HG03108 (cell line): ENCODE data around the gene DPH7.
"Not testable (repeated sequence)": the region's sequence is repeated elsewhere in the genome, so short reads cannot be mapped to it uniquely, and the experiment has no call there.

ENCODE experiments used
- ATAC-seq: cut with Tn5 transposase; IDR thresholded peaks from one replicate; pipeline ENCODE4 v1.9.1; 2021; ENCODE audit warnings: moderate library complexity; ENCODE audit not compliant: unreplicated experiment

DPH7 gene

DNA sequence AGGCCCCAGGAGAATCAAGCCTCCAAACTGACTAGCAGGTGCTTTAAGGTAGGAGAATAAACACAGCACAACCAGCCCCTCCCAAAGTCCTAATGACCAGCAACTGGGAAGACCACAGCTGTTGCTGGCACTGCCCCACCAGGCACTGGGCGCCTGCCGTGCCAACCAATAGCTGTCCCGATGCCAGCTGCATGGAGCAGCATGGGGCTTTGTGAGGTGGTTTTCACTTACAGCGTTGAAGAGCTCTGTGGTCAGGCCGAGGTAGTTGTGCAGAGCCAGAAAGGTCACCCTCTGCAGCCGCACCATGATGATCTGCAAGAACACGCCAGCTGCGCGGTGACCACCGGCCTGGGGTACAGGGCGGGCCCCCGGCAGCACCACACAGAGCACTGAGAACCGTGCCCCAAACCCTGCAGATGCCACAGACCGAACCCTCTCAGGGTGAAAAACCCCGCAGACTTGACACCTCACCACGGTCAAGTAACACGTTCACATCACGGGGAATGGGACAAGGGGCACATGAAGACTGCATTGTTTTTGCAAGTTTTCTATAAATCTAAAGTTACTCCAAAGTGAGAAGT, 57.2 kb downstream of the DPH7 start:
- ATAC-seq = no peak

- ATAC-seq = no peak
Observed at GRCh38 chr9:137520614-137521404, 57.9 kb downstream of the DPH7 start.

GRCh38 chr9:137519553-137519952, 59.2 kb downstream of the DPH7 start:
- ATAC-seq = no peak

- not testable (repeated sequence) for ATAC-seq
Observed at GRCh38 chr9:137518661-137519459, 59.9 kb downstream of the DPH7 start.

DNA sequence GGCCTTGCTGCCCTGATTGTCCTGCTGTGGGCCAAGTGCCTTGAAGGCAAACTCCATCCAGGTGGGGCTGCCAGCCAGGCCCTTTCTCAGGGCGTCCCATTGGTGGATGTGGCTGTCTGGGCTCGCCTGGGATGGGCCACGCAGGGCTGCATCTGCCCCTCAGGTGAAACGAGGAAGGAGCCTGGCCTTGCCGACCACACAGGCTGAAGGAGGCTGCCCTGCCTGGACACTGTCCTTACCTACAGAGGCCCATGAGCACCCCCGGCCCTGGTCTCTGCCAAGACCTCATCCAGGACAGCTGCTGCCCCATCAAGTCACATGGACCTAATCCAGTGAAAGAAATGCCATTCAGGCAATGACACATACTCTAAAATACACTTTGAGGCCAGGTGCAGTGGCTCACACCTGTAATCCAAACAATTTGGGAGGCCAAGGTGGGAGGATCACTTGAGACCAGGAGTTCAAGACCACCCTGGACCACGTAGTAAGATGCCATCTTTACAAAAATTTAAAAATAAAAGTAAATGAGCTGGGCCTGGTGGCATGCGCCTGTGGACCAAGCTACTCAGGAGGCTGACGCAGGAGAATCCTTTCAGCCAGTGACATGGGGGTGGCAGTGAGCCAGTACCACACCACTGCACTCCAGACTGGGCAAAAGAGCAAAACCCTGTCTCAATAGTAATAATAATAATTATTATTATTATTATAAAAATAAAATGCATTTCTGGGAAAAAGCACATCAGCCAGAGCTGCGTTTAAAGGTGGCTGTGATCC, 62.4 kb downstream of the DPH7 start:
- no peak for ATAC-seq

DNA sequence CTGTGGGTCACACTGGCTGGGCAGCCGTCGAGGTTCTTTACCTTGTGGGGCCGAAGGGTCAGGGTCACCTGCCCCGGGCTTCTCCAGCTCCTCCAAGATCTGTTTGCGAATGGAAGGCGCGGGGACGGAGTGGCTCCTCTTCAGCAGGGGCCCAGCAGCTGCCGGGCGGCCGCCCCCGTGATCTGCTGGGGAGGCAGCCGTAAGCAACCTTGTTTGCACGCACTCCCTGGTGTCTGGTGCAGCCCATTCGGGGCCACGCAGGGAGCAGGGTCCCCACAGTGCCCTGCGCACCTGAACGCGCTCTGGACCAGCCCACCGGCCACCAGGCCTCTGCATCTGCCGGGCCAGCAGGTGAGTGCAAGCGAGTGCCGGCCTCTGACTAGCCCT, 63.4 kb downstream of the DPH7 start:
- no peak for ATAC-seq

- ATAC-seq = no peak
Observed at GRCh38 chr9:137514691-137515337, 63.9 kb downstream of the DPH7 start.

GRCh38 chr9:137513801-137514570, 64.7 kb downstream of the DPH7 start:
- ATAC-seq = not testable (repeated sequence)

GRCh38 chr9:137513136-137513535, 65.6 kb downstream of the DPH7 start:
- ATAC-seq = not testable (repeated sequence)

GRCh38 chr9:137511758-137512463, 66.8 kb downstream of the DPH7 start:
- ATAC-seq = no peak

DNA sequence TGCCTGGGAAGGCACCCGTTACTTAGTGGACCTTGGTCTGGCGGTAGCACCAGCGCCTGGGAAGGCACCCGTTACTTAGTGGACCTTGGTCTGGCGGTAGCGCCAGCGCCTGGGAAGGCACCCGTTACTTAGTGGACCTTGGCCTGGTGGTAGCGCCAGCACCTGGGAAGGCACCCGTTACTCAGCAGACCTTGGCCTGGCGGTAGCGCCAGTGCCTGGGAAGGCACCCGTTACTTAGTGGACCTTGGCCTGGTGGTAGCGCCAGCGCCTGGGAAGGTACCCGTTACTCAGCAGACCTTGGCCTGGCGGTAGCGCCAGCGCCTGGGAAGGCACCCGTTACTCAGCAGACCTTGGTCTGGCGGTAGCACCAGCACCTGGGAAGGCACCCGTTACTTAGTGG, 67.6 kb downstream of the DPH7 start:
- ATAC-seq = not testable (repeated sequence)

DNA sequence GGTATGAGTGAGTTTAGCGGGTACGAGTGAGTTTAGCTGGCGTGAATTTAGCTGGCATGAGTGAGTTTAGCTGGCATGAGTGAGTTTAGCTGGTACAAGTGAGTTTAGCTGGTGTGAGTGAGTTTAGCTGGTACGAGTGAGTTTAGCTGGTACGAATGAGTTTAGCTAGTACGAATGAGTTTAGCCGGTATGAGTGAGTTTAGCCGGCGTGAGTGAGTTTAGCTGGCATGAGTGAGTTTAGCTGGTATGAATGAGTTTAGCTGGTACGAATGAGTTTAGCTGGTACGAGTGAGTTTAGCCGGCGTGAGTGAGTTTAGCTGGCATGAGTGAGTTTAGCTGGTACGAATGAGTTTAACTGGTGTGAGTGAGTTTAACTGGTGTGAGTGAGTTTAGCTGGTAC, 69.5 kb downstream of the DPH7 start:
- ATAC-seq = no peak

- ATAC-seq = no peak
Observed at GRCh38 chr9:137506702-137507171, 72.0 kb downstream of the DPH7 start.

GRCh38 chr9:137506274-137506673, 72.5 kb downstream of the DPH7 start:
- no peak for ATAC-seq

GRCh38 chr9:137505421-137506140, 73.1 kb downstream of the DPH7 start:
- no peak for ATAC-seq
